CD4-positive, CD25-positive, alpha-beta regulatory T cell (primary cell): Measurements from ENCODE around the gene COL20A1. TPM values are rescaled to one million over a fixed set of nuclear protein-coding genes. Genes with fewer than 3 reads are reported as not detected.

Experiments used
- ATAC-seq, 2 donors: fragments of 150-1000 bp; cut with Tn5 transposase; one replicate each; pipeline ENCODE4 v1.10.0; 2021; ENCODE audit warnings: low read depth in 2 of 2, moderate number of reproducible peaks in 2 of 2, moderate library complexity in 1 of 2
- DNase-seq, 3 donors: peaks; one replicate each; pipeline versions ENCODE4 v3.0.0 to v3.0.0-alpha.2; 2012 to 2022; ENCODE audit warnings: mixed read lengths in 1 of 3
- H3K27ac ChIP-seq: one replicate; pipeline ENCODE4 v1.7.0; 2013; ENCODE audit warnings: mild to moderate bottlenecking, low read length; ENCODE audit not compliant: insufficient read depth, poor library complexity, severe bottlenecking
- H3K27me3 ChIP-seq: one replicate; pipeline ENCODE4 v1.7.0; 2013; ENCODE audit warnings: low read length; ENCODE audit not compliant: control insufficient read depth, insufficient read depth
- H3K36me3 ChIP-seq: one replicate; pipeline ENCODE4 v1.7.0; 2013; ENCODE audit warnings: mild to moderate bottlenecking, low read length, moderate library complexity; ENCODE audit not compliant: control insufficient read depth, insufficient read depth
- H3K4me1 ChIP-seq: 2 replicates; pipeline ENCODE4 v1.7.0; 2013; ENCODE audit warnings: mild to moderate bottlenecking, low read length; ENCODE audit not compliant: insufficient read depth, control insufficient read depth, poor library complexity, severe bottlenecking
- H3K4me3 ChIP-seq: one replicate; pipeline ENCODE4 v1.7.0; 2013; ENCODE audit warnings: low read depth, mild to moderate bottlenecking, low read length, moderate library complexity
- H3K9me3 ChIP-seq, 2 experiments: 1 replicate in 1 of 2; 2 replicates in 1 of 2; pipeline ENCODE4 v1.7.0; 2013; ENCODE audit warnings: low read length in 2 of 2, mild to moderate bottlenecking in 1 of 2, moderate library complexity in 1 of 2; ENCODE audit not compliant: control insufficient read depth in 2 of 2
- H3K27ac Mint-ChIP-seq, 3 donors: one replicate each; pipeline ENCODE4 v1.8.0; 2020 to 2022; ENCODE audit warnings: mild to moderate bottlenecking in 3 of 3, mixed read lengths in 3 of 3, moderate library complexity in 2 of 3
- H3K27me3 Mint-ChIP-seq: one replicate; pipeline ENCODE4 v1.8.0; 2022; ENCODE audit warnings: mild to moderate bottlenecking, mixed read lengths
- H3K36me3 Mint-ChIP-seq: one replicate; pipeline ENCODE4 v1.8.0; 2020; ENCODE audit warnings: mixed read lengths
- H3K4me1 Mint-ChIP-seq, 4 donors: one replicate each; pipeline ENCODE4 v1.8.0; 2020 to 2022; ENCODE audit warnings: mixed read lengths in 4 of 4, mild to moderate bottlenecking in 1 of 4
- H3K4me3 Mint-ChIP-seq, 4 donors: one replicate each; pipeline ENCODE4 v1.8.0; 2020 to 2022; ENCODE audit warnings: mild to moderate bottlenecking in 4 of 4, mixed read lengths in 4 of 4, moderate library complexity in 3 of 4
- H3K9me3 Mint-ChIP-seq, 7 donors: one replicate each; pipeline ENCODE4 v1.8.0; 2020 to 2022; ENCODE audit warnings: mixed read lengths in 7 of 7, mild to moderate bottlenecking in 3 of 7, moderate library complexity in 2 of 7
- polyA plus RNA-seq, 4 donors: library from polyadenylated mRNA; unstranded; fragments of 300-500 nt; fragmentation: Illumina TruSeq; gene quantifications; one replicate each; pipeline ENCODE4 v1.2.3, GENCODE V29; 2021
- total RNA-seq: library from RNA; stranded (reverse); gene quantifications from one replicate; pipeline ENCODE4 v1.2.3, GENCODE V29; 2022

Gene COL20A1
- total RNA-seq (0.20 TPM), polyA plus RNA-seq (not detected)

DNA sequence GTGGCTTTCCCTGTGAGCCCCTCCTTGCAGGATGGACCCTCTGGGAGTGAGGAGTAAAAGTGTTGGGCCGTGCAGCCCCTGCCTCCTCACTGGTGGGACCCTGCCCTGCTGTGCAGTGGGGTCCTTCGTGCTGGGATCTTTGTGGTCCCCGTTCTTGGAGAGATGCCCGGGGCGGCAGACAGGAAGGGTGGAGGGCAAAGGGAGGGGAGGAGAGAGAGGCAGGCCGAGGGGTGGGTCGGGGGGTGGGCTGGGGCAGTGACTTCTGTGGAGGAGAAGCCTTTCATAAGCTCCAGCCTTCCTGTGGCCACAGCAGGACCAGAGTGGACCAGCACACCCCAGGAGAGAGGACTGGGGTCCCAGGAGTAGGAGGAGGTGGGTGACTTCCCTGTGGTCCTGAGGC is at the start of gene COL20A1:
Gene COL20A1, plus strand, starts transcription at position 283 of the 400 bp plus-strand sequence. CDS start 1,922 bp downstream, outside the sequence.
- Histone ChIP-seq H3K9me3 (no peaks in the 10 kb centered on the region), H3K36me3 (peaks cover 10% of the 10 kb centered on the region), H3K27me3 (no peaks in the 10 kb centered on the region), H3K4me1 (peaks cover 15% of the 10 kb centered on the region), H3K4me3 (no peak within 1 kb of the TSS), H3K27ac (no peak within 1 kb of the TSS)
- no peak within 1 kb of the TSS for H3K27ac Mint-ChIP-seq
- H3K27me3 Mint-ChIP-seq = peaks cover 6% of the 10 kb centered on the region
- H3K36me3 Mint-ChIP-seq = no peaks in the 10 kb centered on the region
- ATAC-seq (no peak), DNase-seq (no peak)
- H3K4me3 Mint-ChIP-seq = no peak within 1 kb of the TSS
- peaks cover 0 to 10% (median 5%) of the 10 kb centered on the region in 4 donors for H3K4me1 Mint-ChIP-seq
- no peaks in the 10 kb centered on the region for H3K9me3 Mint-ChIP-seq

DNA sequence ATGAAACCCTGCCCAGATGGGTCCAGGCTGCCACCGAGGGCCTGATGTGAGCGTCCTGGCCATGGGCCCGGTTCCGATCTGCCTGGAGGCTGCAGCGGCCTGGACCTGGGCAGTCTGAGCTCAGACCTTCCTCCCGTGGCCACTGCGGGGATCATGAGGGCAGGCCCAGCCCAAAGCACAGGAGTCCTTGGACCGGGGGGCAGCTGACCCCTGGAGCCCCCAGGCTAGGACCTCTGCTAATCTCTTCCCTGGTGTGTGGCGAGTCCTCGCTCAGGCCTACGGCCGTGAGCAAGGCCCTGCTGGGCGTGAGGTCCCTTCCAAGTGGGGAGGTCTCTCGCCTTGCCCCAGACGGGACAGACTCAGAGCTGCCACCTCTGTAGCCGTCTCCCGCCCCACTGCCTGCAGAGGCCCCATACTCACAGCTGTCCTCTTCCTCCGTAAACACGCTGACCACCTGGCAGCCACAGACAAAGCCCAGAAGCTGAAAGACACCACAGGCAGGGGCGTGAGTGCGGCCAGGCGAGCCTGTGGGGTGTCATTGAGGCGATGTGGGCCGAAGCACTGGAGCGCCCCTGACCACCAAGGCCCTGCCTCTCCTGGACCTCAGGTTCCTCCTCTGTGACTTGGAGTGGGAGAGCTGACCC is 49.3 kb upstream of the COL20A1 start:
- no peak overlapping the region for H3K27ac Mint-ChIP-seq
- no peak overlapping the region for H3K4me3 Mint-ChIP-seq
- no peak overlapping the region for H3K27ac ChIP-seq
- no peaks in the 10 kb centered on the region for H3K9me3 Mint-ChIP-seq
- no peak overlapping the region for H3K4me3 ChIP-seq
- peaks cover 12% of the 10 kb centered on the region for H3K27me3 Mint-ChIP-seq
- ATAC-seq (no peak), DNase-seq (no peak)
- H3K9me3 ChIP-seq = no peaks in the 10 kb centered on the region
- no peaks in the 10 kb centered on the region for H3K36me3 ChIP-seq
- no peaks in the 10 kb centered on the region for H3K27me3 ChIP-seq
- H3K4me1 ChIP-seq = no peaks in the 10 kb centered on the region
- no peaks in the 10 kb centered on the region for H3K36me3 Mint-ChIP-seq
- H3K4me1 Mint-ChIP-seq = no peaks in the 10 kb centered on the region

DNA sequence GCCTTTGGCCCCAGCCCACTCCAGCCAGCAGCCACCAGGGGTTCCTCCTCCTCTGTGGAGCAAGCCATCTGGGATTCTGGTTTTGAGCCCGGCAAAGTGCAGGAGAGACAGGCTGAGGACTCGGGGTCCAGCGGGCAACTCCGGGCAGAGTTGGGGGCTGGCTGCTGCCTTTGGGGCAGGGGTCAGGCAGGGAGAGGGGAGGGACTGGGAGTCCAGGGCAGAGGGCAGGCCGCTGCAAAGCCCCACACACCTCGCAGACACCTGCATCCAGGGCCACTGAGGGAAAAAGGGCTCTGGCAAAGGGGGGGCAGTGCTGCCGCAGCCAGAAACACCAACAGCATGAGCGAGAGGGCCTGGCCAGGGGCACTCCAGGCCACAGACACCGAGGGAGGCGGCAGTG is 48.5 kb upstream of the COL20A1 start:
- Histone ChIP-seq H3K4me1 (no peaks in the 10 kb centered on the region), H3K27ac (no peak overlapping the region), H3K4me3 (no peak overlapping the region), H3K36me3 (no peaks in the 10 kb centered on the region), H3K27me3 (no peaks in the 10 kb centered on the region), H3K9me3 (no peaks in the 10 kb centered on the region)
- Mint-ChIP-seq H3K36me3 (no peaks in the 10 kb centered on the region), H3K27me3 (peaks cover 12% of the 10 kb centered on the region), H3K27ac (no peak overlapping the region), H3K4me1 (no peaks in the 10 kb centered on the region), H3K4me3 (no peak overlapping the region), H3K9me3 (no peaks in the 10 kb centered on the region)
- no peak for DNase-seq
- no peak for ATAC-seq

DNA sequence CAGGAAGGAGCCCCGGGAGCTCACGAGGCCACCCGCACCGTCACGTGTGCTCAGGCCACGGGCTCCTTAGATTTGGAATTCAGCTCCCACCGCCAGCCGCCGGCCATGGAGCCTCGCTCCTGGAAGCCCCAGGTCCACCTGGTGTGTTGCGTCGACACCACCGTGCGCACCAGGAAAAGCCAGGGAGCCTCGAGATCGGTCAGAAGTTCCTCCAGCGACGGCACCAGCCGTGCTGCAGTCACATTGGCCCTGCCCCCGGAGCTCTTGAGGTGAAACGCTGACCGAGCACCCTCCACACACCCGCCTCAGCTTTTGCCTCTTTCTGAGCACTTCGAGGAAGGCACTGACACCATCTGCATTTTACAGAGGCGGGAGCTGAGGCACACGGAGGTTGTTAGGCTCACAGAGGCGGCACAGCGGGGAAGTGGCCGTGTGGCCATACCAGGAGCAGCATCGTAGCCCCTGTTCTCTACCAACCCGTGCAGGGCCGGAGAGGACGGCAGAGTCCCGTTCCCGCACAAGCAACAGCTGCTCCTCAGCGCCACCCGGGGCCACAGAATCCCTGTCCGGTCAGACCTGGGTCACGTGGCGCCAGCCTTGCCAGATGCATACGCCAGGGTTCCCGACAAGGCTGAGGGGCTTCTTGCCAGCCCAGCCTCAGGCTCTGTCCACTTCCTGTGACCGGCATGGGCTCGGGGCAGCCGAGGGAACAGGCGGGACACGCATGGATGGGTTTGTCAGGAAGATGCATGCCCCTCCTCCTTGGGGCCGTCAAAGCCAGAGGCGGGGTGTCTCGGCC is 46.3 kb upstream of the COL20A1 start:
- Mint-ChIP-seq H3K27me3 (peaks cover 19% of the 10 kb centered on the region), H3K27ac (no peak overlapping the region), H3K4me3 (no peak overlapping the region), H3K4me1 (no peaks in the 10 kb centered on the region), H3K36me3 (no peaks in the 10 kb centered on the region), H3K9me3 (no peaks in the 10 kb centered on the region)
- H3K4me1 ChIP-seq = no peaks in the 10 kb centered on the region
- H3K27me3 ChIP-seq = no peaks in the 10 kb centered on the region
- no peaks in the 10 kb centered on the region for H3K36me3 ChIP-seq
- no peak for ATAC-seq
- H3K9me3 ChIP-seq = no peaks in the 10 kb centered on the region
- H3K27ac ChIP-seq = no peak overlapping the region
- DNase-seq = no peak
- no peak overlapping the region for H3K4me3 ChIP-seq

DNA sequence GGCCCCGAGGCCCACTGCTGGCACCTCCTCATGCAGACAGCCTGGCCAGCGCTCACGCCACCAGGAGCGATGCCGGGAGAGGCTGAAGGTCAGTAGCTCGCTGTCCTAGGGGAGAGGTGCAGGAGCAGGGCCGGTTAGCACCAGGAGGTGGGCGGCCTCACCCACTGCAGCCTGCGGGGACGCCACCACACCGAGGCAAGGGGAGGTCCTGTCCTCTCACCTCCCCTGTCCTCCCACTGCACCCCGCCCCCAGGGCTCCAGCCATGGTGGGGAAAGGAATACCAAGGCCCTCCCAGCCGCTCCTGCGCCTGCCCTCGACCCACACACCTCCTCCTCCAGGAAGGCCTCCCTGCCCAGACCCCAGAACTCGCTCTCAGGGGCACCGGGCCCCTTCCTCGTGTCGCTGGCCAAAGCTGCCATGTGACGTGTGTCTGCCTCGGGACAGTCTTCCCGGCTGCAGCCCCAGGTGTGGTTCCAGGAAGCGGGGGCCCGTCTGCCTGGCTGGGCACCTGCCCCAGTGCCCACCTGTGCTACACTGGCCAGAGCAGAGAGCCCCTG is 45.2 kb upstream of the COL20A1 start:
- peaks cover 0 to 2% (median 0%) of the 10 kb centered on the region in 4 donors for H3K4me1 Mint-ChIP-seq
- no peak for DNase-seq

DNA sequence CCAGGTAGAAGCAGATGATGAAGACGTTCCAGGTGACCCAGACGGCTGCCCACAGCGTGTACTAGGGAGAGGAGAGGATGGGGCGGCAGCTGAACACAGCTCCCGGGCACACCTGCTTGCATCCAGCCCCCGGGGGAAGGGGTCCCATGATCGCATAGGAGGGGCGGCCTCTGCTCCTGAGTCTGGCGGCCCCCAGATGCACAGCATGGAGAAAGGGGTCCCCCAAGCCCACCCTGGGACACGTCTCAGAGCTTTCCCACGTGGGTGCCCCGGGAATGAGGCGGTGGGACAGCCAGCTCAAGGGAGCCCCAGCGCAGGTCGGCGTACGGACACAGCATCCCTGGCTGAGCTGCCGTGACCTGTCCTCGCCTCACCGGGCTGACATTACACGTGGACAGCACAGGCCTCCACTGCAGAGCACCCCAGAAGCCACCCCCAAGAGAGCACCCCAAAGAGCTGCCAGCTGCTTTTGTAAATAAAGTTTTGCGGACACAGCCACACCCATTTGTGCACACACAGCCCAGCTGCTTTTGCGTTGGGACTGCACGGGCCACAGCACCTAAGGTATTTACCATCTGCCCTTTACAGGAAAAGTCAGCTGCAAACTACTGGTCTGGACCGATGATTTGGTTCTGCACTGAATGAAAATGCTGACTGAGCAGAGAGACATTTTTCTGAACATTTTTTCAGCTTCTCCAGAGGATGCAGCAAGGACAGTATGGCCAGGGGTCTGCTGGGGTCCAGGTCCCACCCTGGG is 44.0 kb upstream of the COL20A1 start:
- no peak for DNase-seq
- H3K4me1 Mint-ChIP-seq = peaks cover 0 to 7% (median 0%) of the 10 kb centered on the region in 4 donors
- Histone ChIP-seq H3K4me1 (no peaks in the 10 kb centered on the region), H3K27ac (no peak overlapping the region), H3K27me3 (peaks cover 4% of the 10 kb centered on the region), H3K9me3 (no peaks in the 10 kb centered on the region), H3K36me3 (no peaks in the 10 kb centered on the region), H3K4me3 (no peak overlapping the region)
- no peak overlapping the region for H3K4me3 Mint-ChIP-seq
- ATAC-seq = no peak
- peaks cover 34% of the 10 kb centered on the region for H3K27me3 Mint-ChIP-seq
- H3K36me3 Mint-ChIP-seq = no peaks in the 10 kb centered on the region
- H3K27ac Mint-ChIP-seq = no peak overlapping the region
- H3K9me3 Mint-ChIP-seq = no peaks in the 10 kb centered on the region

More for the DNA sequence above, 45.2 kb upstream of the COL20A1 start:
- H3K27ac Mint-ChIP-seq = no peak overlapping the region
- H3K4me3 ChIP-seq = no peak overlapping the region
- H3K27ac ChIP-seq = no peak overlapping the region
- H3K9me3 Mint-ChIP-seq = no peaks in the 10 kb centered on the region
- H3K4me1 ChIP-seq = no peaks in the 10 kb centered on the region
- peaks cover 29% of the 10 kb centered on the region for H3K27me3 Mint-ChIP-seq
- H3K36me3 Mint-ChIP-seq = no peaks in the 10 kb centered on the region
- no peak for ATAC-seq
- no peaks in the 10 kb centered on the region for H3K9me3 ChIP-seq
- H3K27me3 ChIP-seq = peaks cover 2% of the 10 kb centered on the region
- H3K36me3 ChIP-seq = no peaks in the 10 kb centered on the region
- H3K4me3 Mint-ChIP-seq = no peak overlapping the region

DNA sequence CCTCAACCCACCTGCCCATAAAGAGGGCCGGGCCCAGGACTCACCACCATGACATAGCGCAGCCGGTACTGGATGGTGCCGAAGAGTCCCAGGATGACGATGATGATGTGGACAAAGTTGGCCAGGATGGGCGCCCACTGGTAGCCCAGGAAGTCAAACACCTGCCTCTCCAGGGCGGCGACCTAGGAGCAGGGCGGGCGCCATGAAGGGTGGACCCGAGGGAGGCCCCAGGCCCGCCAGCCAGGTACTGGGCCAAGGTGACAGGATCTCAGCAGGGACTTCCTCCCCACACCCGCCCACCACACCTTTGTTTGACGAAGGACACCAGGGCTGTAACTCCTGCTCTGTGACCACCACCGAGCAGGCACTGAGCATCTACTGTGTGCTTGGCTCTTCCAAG is 43.1 kb upstream of the COL20A1 start:
- Histone ChIP-seq H3K4me1 (no peaks in the 10 kb centered on the region), H3K27me3 (peaks cover 4% of the 10 kb centered on the region), H3K27ac (no peak overlapping the region), H3K9me3 (no peaks in the 10 kb centered on the region), H3K36me3 (no peaks in the 10 kb centered on the region), H3K4me3 (no peak overlapping the region)
- DNase-seq = no peak
- no peaks in the 10 kb centered on the region for H3K9me3 Mint-ChIP-seq
- ATAC-seq = no peak
- H3K4me3 Mint-ChIP-seq = no peak overlapping the region
- peaks cover 0 to 7% (median 0%) of the 10 kb centered on the region in 4 donors for H3K4me1 Mint-ChIP-seq
- H3K36me3 Mint-ChIP-seq = no peaks in the 10 kb centered on the region
- H3K27ac Mint-ChIP-seq = no peak overlapping the region
- peaks cover 34% of the 10 kb centered on the region for H3K27me3 Mint-ChIP-seq
